HG02973 (cell line): ENCODE data around the gene ENO1.
"Not testable (repeated sequence)": the region's sequence is repeated elsewhere in the genome, so short reads cannot be mapped to it uniquely, and the experiment has no call there.

Source experiments
- ATAC-seq: cut with Tn5 transposase; IDR thresholded peaks from one replicate; pipeline ENCODE4 v1.9.1; 2021; ENCODE audit warnings: moderate library complexity; ENCODE audit not compliant: unreplicated experiment

Gene ENO1

GRCh38 chr1:8897505-8897904 is 19.0 kb upstream of the ENO1 start:
- ATAC-seq: not testable (repeated sequence)

GRCh38 chr1:8896775-8897174 is 18.3 kb upstream of the ENO1 start:
- not testable (repeated sequence) for ATAC-seq

DNA sequence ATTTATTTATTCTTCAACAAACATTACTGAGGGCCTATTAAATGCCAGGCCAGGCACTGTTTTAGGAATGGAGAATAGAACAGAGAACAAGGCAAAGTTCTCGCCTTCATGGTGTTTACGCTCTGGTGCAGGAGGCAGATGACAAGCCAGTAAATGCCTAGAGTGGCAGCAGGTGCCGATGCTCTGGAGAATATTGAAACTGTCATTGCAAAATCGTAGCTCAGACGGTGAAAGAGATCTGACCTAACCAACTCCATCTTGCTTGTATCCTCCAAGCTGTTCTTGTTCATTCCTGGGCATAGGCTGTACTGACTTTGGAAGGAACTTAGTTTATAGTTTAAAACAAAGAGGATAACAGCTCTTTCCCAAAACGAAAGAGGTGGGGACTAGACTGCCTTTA is 13.5 kb upstream of the ENO1 start:
- ATAC-seq: no peak

DNA sequence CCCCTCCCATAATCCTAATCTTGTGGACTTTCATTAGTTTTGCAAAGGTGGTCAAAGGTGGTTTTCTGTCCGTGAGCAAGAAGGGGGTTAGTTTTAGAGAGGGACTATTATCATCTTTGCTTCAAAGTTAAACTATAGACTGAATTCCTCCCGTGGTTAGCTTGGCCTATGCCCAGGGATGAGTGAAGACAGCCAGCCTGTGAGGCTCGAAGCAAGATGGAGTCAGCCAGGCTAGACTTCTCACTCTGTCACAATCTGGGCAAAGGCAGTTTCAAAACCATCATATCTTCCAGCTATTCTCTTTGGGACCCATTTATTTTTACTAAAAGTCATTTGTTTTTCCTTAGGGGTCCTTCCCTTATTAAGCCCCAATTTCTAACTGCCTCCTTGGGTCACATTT is 12.9 kb upstream of the ENO1 start:
- ATAC-seq: no peak

GRCh38 chr1:8889925-8890785 is 11.7 kb upstream of the ENO1 start:
- no peak for ATAC-seq

GRCh38 chr1:8889103-8889846 is 10.8 kb upstream of the ENO1 start:
- ATAC-seq: no peak

DNA sequence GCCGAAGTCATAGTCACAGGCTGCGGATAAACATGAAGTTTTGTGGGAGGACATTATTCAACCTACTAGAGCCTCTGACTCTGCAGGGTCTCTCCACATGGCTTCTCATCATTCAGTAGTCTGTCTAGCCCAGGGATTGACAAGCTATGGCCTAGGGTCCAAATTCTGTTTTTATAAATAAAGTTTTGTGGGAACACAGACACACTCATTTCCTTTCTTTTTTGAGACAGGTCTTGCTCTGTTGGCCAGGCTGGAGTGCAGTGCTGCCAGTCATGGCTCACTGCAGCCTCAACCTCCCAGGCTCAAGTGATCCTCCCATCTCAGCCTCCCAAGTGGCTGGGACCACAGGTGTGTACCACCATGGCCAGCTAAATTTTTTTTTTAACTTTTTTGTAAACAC is 8.1 kb upstream of the ENO1 start:
- ATAC-seq: no peak

- ATAC-seq: not testable (repeated sequence)
Observed at GRCh38 chr1:8886031-8886524, 7.6 kb upstream of the ENO1 start.

DNA sequence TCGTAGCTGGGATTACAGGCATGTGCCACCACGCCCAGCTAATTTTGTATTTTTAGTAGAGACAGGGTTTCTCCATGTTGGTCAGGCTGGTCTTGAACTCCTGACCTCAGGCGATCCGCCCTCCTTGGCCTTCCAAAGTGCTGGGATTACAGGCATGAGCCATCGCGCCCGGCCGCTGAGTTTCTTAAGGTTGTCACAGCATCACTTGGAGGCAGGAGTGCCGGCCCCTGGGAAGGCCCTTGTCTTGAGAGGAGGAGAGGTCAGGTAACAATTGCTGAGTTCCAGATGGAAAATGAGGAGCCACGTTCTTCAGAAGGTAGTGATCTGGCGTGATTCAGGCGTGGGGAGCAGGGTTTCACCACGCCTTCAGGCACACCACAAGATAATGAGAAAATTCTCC is 5.6 kb upstream of the ENO1 start:
- ATAC-seq: not testable (repeated sequence)

- ATAC-seq: no peak
Observed at GRCh38 chr1:8883491-8883890, 5.0 kb upstream of the ENO1 start.

GRCh38 chr1:8879922-8880676 is 1.6 kb upstream of the ENO1 start:
- ATAC-seq: no peak

- ATAC-seq: no peak
Observed at GRCh38 chr1:8879464-8879921, 1.0 kb upstream of the ENO1 start.

- ATAC-seq: peak; percentile 65
Observed at GRCh38 chr1:8878698-8879463, 395 bp upstream of the ENO1 start.

DNA sequence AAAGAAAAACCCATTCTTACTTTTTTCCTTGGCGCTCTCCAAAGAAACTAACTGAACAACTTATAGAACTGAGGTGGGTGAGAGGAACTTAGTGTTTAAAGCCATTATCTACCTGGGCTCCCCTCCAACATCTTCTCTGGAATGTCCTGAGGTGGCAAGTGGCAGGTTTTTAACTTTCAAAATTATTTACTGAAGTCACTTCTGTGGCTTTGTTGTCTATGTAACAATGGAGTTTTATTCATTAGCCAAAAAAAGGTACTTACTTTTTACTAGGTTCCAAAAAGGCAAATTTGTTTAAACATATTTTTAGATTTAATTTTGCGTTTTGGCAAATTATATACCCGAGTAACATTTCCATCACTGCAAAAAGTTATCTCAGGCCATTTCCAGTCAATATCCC is 2.4 kb downstream of the ENO1 start:
- ATAC-seq: no peak

GRCh38 chr1:8875216-8875861 is 3.1 kb downstream of the ENO1 start:
- ATAC-seq: no peak

DNA sequence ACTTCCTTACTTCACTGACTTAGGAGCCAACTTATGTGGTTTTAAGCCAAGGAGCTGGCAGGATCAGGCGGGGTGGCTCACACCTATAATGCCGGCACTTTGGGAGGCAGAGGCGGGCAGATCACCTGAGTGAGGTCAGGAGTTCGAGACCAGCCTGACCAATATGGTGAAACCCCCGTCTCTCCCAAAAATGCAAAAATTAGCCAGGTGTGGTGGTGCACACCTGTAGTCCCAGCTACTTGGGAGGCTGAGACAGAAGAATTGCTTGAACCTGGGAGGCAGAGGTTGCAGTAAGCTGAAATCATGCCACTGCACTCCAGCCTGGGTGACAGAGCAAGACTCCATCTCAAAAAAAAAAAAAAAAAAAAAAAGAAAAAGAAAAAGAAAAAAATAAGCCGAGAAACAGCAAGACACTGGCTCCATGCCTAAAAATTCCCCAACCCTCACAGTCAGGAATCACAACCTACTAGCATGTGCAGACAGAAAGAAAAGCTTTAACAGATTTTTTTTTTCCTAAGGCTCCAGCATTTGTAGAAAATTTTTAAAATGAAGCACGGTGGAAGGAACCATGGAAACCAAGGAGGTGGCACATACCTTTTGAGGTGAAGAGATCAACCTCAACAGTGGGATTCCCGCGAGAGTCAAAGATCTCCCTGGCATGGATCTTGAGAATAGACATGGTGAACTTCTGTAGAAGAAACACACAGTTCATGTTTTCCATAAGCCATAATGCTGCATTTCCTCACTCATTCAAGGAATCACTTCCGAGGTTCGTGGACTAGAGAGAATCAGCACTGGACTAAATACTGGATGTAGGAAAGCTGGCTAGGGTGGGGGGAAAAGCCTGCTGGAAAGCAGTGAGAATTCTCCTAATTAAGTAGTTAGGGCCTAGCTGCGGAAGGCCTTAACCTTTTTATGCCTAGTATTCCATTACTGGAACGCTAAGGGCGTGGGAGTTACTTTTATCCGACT is 4.0 kb downstream of the ENO1 start:
- ATAC-seq: no peak

DNA sequence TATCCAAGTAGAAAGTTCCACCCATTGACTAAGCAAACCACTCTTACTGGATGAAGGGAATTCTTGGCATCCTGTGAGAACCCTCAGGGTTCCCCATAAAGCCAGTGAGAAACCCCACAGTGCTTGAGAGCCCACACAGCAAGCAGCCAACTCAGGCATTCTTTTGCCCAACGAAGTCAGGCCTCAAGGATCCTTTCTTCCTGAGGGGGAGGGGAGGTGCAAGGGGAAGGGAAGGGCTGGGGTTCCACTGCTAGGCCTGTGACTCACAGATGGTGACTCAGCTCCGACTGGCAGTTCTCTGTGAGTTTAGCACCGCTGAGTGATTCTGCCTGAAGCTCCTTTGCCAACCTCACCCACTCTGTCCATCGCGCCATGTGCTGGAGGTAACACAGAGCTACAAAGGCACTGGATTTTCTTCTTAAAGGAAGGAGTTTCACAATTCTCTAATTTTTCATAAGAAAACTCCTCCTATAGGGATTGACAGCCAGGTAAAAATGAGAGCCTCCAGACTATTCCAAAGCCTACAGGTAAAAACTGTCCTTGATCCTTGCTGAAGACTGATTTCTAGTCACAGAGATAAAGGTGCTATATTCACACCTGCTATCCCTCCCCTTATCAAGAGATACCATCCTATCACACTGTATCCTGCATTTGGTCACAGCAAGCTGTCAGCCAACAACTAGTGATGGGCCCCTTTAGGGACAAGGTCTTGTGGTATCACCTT is 4.8 kb downstream of the ENO1 start:
- no peak for ATAC-seq

DNA sequence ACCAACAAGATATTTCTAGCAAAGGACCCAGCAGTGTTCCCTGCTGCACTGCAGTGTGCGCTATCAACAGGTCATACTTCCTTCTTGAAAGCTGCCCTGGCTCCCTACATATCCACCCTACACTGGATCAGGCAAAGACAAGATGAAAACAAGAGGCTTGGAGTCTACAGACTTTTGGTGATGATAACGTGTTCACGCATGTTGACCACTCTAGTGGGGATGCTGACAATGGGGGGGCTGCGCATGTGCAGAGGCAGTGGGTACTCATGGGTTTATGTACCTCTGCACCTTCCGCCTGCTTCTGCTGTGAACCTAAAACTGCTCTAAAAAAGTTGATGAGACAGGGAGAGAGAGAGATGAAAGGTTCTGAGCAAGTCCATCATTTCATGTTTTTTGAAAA is 5.5 kb downstream of the ENO1 start:
- ATAC-seq: no peak
